IPS DF 6.9 (cell line): ENCODE measurements around the gene CDKL1.
A peak's percentile ranks its signal among the peaks of the same experiment; 100 is the strongest.
"Not testable (repeated sequence)": the region's sequence is repeated elsewhere in the genome, so short reads cannot be mapped to it uniquely, and the experiment has no call there.

Experiments
- DNase-seq: peaks from one replicate; pipeline ENCODE4 v3.0.0-alpha.2; 2013; ENCODE audit warnings: low read depth, low spot score
- H3K27ac ChIP-seq: one replicate; pipeline ENCODE4 v1.5.1; 2013; ENCODE audit warnings: low read length, control low read depth
- H3K27me3 ChIP-seq: 2 replicates; pipeline ENCODE4 v1.6.1; 2013; ENCODE audit warnings: mild to moderate bottlenecking, low read length; ENCODE audit not compliant: control insufficient read depth, insufficient read depth
- H3K36me3 ChIP-seq: 2 replicates; pipeline ENCODE4 v1.6.1; 2013; ENCODE audit warnings: low read length; ENCODE audit not compliant: control insufficient read depth, insufficient read depth
- H3K4me1 ChIP-seq: 2 replicates; pipeline ENCODE4 v1.6.1; 2013; ENCODE audit warnings: low read length; ENCODE audit not compliant: control insufficient read depth, insufficient read depth
- H3K4me3 ChIP-seq: 2 replicates; pipeline ENCODE4 v1.5.1; 2013; ENCODE audit warnings: mild to moderate bottlenecking, low read length
- H3K9me3 ChIP-seq: 2 replicates; pipeline ENCODE4 v1.6.1; 2013; ENCODE audit warnings: low read length, inconsistent platforms; ENCODE audit not compliant: control insufficient read depth, insufficient read depth
- WGBS: extraction: QIAGEN DNeasy Blood & Tissue Kit; methylation state at CpG from one replicate; pipeline ENCODE4 v1.1.7; 2013; ENCODE audit warnings: mixed read lengths, missing lambda C conversion rate; ENCODE audit not compliant: insufficient read length, insufficient coverage; 5-methylcytosine and 5-hydroxymethylcytosine counted together

The CDKL1 gene

DNA sequence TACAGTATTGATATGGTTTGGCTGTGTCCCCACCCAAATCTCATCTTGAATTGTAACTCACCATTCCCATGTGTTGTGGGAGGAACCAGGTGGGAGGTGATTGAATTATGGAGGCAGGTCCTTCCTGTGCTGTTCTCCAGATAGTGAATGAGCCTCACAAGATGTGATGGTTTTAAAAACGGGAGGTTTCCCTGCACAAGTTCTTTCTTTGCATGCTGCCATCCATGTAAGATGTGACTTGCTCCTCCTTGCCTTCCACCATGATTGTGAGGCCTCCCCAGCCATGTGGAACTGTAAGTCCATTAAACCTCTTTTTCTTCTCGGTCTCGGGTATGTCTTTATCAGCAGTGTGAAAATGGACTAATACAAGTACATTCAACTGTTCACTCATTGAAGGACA, 82.6 kb downstream of the CDKL1 start:
- H3K9me3 ChIP-seq, H3K27ac ChIP-seq, H3K27me3 ChIP-seq, H3K4me1 ChIP-seq, H3K36me3 ChIP-seq, DNase-seq, H3K4me3 ChIP-seq: not testable (repeated sequence)
- no CpG with 5 or more reads among the region's 3 CpGs for WGBS

DNA sequence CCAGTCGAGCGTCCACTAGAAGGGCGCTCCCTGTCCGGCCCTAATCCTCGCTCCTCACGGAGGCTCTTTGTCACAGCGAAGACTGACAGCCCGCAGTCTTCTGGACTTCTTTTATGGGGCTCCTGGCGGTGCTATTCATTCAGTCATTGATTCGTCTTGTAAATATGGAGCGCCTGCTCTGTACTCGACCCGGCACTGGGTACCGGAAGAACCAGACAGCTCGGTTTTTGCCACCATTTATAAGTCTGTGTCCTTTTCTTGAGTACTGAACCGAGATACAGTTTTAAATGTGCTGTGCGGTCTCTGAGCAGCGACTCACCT, 84.0 kb downstream of the CDKL1 start:
- Histone ChIP-seq H3K9me3 (no peaks in the 10 kb centered on the region), H3K4me1 (peaks cover 2% of the 10 kb centered on the region; the same call in 1 of the 2 replicates), H3K27ac (no peak overlapping the region), H3K4me3 (peak overlapping the region; percentile 29; the same call in 1 of the 2 replicates), H3K36me3 (no peaks in the 10 kb centered on the region), H3K27me3 (no peaks in the 10 kb centered on the region)
- WGBS = no CpG with 5 or more reads among the region's 18 CpGs
- DNase-seq = no peak

DNA sequence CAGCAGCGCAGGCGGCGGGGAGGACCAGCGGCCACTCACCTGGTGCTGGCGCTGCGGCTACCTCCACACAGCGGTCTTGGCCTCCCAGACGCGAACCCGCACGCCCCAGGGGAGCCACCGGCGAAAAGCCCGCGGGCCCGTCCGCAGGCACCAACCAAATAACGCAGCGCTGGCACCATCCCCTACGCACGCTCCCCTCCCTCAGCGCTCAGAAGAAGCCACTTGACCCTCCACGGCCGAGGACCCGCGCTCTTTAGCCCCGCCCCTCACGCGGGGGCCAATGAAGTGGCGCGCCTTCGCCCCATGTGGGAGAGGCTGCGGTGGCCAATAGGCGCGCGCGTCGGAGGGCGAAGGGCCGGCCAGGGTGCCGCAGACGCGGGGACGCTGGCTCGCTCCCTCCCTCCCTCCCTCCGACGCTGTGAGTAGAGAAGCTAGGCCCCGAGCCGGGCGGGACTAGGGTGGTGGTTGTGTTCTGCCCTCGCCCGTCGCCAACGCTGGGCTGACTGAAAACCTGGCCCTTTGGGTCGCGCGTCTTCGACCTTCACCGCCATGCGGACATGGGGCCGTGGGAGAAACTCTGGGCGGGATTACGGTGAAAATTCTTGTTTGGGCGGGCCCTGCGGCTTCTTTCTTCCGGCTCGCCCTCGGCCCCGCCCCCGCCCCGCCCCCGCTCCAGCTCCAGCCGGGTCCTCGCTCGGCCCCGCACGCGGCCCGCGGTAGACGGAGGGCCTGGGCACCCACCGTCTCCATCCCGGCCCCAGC, 84.5 kb downstream of the CDKL1 start, which contains the start of the genes DMAC2L and L2HGDH:
Gene DMAC2L (plus strand): TSS at position 353 of the 762 bp plus-strand sequence. CDS start 9,164 bp downstream, outside the sequence.
Gene L2HGDH (minus strand): TSS at position 258 of the 762 bp plus-strand sequence. CDS start 79 bp downstream, at position 179.
- peak within 1 kb of the TSS; percentile 87 for H3K4me3 ChIP-seq
- no peaks in the 10 kb centered on the region for H3K27me3 ChIP-seq
- H3K4me1 ChIP-seq = peaks cover 2% of the 10 kb centered on the region; the same call in 1 of the 2 replicates
- H3K36me3 ChIP-seq = no peaks in the 10 kb centered on the region
- WGBS = no CpG with 5 or more reads among the region's 83 CpGs
- DNase-seq = peak; percentile 88
- no peak within 1 kb of the TSS for H3K27ac ChIP-seq
- H3K9me3 ChIP-seq = no peaks in the 10 kb centered on the region

DNA sequence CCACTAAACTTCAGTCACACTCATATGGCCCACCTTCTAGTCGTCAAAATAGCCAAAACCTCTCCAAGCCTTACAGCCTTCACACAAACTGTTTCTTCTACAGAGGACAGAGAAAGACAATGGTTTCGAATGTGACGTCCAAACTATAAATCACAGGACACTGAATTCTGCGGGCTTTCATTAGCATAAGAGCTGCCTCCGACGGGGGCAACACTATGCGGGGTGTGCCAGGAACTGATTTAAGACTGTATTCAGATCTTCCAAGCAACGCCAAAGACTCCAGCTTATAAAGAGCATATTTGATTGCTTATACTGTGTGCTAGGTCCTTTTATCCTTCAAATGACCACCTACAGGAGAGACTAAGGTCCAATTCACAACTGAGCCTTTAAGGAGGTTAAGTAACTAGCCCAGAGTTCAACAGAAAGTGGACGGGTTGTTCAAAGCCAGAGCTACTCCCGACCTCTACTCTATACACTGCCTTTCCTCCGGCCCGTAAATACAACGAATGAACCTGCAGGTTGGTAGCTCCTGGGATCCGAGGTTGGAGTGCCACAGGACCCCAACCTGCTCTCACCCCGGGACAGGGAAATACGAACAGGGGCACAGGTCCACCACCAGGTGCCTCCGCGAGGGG, 85.2 kb downstream of the CDKL1 start:
- no peak for DNase-seq
- no peak overlapping the region for H3K27ac ChIP-seq
- H3K36me3 ChIP-seq = no peaks in the 10 kb centered on the region
- peaks cover 2% of the 10 kb centered on the region; the same call in 1 of the 2 replicates for H3K4me1 ChIP-seq
- WGBS = no CpG with 5 or more reads among the region's 18 CpGs
- no peaks in the 10 kb centered on the region for H3K27me3 ChIP-seq
- no peaks in the 10 kb centered on the region for H3K9me3 ChIP-seq
- H3K4me3 ChIP-seq = peak overlapping the region; percentile 87

DNA sequence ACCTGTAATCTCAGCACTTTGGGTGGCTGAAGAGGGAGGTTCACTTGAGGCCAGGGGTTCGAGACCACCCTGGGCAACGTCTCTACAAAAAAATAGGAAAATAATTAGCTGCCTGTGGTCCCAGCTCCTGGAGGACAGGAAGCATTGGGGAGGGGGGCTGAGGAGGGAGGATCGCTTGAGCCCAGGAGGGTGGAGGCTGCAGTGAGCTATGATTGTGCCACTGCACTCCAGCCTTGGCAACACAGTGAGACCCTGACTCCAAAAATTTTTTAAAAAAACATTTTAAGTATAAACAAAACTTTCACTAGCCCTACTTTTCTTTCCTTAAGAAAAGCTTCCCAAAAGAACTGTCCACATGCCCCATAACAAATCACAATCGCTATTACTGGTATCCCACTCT, 86.2 kb downstream of the CDKL1 start:
- Histone ChIP-seq H3K9me3 (no peaks in the 10 kb centered on the region), H3K27me3 (no peaks in the 10 kb centered on the region), H3K36me3 (no peaks in the 10 kb centered on the region), H3K27ac (no peak overlapping the region), H3K4me3 (no peak overlapping the region), H3K4me1 (peaks cover 2% of the 10 kb centered on the region; the same call in 1 of the 2 replicates)
- no peak for DNase-seq
- no CpG with 5 or more reads among the region's 4 CpGs for WGBS

DNA sequence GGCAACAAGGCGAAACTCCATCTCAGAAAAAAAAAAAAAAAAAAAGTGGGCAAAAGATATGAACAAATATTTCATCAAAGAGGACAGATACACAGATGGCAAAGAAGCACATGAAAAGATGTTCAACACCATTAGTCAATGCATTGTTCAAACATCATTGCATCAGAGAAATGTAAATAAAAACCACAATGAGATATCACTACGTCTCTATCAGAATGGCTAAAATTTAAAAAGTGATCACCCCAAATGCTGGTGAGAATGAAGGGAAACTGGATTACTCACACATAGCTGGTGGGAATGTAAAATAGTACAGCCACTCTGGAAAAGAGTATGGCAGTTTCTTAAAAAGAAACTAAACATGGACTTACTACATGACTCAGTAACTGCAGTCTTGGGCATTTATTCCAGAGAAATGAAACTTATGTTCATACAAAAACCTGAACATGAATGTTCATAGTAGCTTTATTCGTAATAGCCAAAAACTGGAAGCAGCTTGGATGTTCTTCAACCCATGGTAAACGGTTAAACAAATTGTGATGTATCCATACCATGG, 88.2 kb downstream of the CDKL1 start:
- Histone ChIP-seq H3K9me3 (no peaks in the 10 kb centered on the region), H3K4me1 (peaks cover 2% of the 10 kb centered on the region; the same call in 1 of the 2 replicates), H3K27me3 (no peaks in the 10 kb centered on the region), H3K4me3 (no peak overlapping the region), H3K36me3 (no peaks in the 10 kb centered on the region), H3K27ac (no peak overlapping the region)
- WGBS = no CpG with 5 or more reads among the region's 4 CpGs
- no peak for DNase-seq

DNA sequence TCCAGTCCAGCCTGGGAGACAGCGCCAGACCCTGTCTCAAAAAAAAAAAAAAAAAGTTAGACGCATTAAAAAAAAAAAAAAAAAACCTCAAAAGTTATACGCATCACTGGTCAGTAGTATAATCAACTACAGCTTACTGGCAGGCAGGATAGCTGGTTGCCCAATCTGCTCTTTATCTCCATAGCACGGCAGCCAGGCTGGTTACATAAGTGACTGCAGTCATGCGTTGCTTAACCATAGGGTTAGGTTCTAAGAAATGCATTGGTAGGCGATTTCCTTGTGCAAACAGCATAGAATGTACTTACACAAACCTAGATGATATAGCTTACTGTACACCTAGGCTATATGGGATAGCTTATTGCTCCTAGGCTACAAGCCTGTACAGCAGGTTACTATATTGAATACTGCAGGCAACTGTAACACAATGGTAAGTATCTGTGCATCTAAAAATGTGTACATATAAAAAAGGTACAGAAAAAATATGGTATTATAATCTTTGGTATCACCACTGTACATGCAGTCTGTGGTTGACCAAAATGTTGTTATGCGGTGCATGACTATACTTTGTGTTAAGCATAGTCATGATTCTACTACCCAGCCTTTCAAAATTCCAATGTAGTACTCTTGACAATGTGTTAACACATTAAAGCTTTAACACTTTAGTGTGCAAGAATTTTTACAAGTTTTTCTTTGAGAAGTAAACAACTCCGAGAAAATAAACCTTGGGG, 92.8 kb downstream of the CDKL1 start:
- WGBS = no CpG with 5 or more reads among the region's 8 CpGs
- no peak for DNase-seq
- Histone ChIP-seq H3K27me3 (no peaks in the 10 kb centered on the region), H3K4me1 (no peaks in the 10 kb centered on the region), H3K9me3 (no peaks in the 10 kb centered on the region), H3K27ac (no peak overlapping the region), H3K36me3 (no peaks in the 10 kb centered on the region), H3K4me3 (no peak overlapping the region)

DNA sequence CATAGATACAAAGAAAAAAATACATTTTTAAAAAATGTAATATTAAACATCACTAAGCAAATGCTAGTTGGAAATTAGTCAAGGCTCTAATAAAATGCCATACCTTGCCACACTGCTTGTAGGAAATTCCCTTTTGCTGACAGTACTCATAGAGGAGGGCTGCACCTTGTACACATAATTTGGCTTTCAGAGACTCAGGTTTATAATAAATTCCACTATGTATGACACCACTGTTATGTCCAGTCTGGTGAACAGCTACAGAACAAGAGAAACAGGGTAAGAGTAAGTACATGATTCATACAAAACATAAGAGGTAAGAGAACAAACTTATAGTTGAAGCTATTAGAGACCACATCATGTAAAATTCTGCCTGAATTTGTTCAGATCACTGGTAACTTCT, 94.8 kb downstream of the CDKL1 start:
- H3K27ac ChIP-seq = no peak overlapping the region
- H3K9me3 ChIP-seq = no peaks in the 10 kb centered on the region
- H3K27me3 ChIP-seq = no peaks in the 10 kb centered on the region
- H3K36me3 ChIP-seq = no peaks in the 10 kb centered on the region
- H3K4me3 ChIP-seq = no peak overlapping the region
- H3K4me1 ChIP-seq = no peaks in the 10 kb centered on the region
- no peak for DNase-seq

DNA sequence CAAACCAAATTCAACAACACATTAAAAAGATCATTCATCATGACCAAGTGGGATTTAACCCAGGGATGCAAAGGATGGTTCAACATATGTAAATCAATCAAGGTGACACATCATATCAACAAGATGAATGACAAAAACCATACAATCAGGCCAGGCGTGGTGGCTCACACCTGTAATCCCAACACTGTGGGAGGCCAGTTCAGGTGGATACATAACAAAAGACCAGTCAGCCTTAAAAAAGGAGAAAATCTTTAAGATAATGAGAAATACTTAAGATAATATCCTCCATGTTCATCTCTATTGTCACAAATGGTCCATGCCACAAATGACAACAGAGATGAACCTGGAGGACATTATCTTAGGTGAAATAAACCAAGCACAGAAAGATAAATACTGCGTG, 97.1 kb downstream of the CDKL1 start:
- WGBS = no CpG with 5 or more reads among the region's 2 CpGs
- no peaks in the 10 kb centered on the region for H3K36me3 ChIP-seq
- no peak overlapping the region for H3K4me3 ChIP-seq
- no peaks in the 10 kb centered on the region for H3K4me1 ChIP-seq
- no peak overlapping the region for H3K27ac ChIP-seq
- no peaks in the 10 kb centered on the region for H3K9me3 ChIP-seq
- no peaks in the 10 kb centered on the region for H3K27me3 ChIP-seq
- no peak for DNase-seq

DNA sequence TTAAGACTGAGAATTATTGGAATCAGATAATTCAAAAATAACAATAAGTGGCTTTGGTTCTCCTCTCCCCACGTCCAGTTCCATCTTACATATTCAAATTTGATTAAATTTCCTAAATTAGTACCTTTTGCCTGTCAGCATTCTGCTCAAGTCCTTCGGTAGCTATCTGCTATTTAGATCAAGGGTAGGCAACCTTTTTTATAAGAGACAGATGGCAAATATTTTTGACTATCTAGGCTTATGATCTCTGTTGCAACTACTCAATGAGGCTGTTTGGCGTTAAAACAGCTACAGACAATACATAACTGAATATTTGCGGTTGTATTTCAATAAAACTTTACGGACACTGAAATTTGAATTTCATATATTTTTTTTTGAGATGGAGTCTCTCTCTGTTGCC, 106.4 kb downstream of the CDKL1 start:
- Histone ChIP-seq H3K27me3 (no peaks in the 10 kb centered on the region), H3K9me3 (no peaks in the 10 kb centered on the region), H3K36me3 (no peaks in the 10 kb centered on the region; the same call in 1 of the 2 replicates), H3K4me1 (no peaks in the 10 kb centered on the region), H3K27ac (no peak overlapping the region), H3K4me3 (no peak overlapping the region)
- no CpG with 5 or more reads among the region's 5 CpGs for WGBS
- no peak for DNase-seq
